Measurements from ENCODE around the gene TDRD9.

TDRD9 gene

DNA sequence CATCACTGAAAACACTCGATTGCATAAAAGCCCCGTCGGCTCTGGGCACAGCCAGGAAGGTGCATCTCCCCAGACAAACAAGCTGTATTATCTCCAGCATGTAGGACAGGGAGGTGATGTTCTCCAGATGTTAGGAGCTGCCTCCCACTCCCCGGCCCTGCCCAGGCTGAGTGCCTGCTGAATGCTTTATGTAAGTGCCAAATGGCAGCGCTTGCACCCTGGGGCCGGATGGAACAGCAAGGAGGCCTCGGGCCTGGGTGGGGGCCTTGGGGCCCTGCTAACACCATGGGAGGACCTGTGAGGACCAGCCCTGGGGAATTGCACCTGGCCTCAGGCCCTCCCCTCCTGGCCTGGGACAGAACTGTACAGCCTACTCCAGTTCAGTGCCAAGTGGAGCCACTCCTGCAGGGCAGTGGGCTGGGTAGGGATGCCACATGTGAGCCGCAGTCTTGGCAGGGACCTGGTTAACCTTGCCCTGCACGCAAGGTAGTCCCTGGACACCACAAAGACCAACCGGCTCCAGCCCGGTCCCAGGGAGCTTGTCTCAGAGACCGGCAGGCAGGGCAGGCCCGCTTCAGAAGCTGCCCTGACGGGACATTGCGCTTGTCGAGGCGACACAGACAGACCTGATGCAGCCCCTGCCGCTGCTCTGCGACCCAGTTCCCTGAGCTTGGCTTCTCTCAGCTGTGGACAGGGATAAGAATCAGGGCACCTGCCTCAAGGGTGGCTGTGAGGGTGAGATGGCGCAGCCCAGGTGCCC, 45.6 kb upstream of the TDRD9 start:
- TF ChIP-seq, protein P1, sequence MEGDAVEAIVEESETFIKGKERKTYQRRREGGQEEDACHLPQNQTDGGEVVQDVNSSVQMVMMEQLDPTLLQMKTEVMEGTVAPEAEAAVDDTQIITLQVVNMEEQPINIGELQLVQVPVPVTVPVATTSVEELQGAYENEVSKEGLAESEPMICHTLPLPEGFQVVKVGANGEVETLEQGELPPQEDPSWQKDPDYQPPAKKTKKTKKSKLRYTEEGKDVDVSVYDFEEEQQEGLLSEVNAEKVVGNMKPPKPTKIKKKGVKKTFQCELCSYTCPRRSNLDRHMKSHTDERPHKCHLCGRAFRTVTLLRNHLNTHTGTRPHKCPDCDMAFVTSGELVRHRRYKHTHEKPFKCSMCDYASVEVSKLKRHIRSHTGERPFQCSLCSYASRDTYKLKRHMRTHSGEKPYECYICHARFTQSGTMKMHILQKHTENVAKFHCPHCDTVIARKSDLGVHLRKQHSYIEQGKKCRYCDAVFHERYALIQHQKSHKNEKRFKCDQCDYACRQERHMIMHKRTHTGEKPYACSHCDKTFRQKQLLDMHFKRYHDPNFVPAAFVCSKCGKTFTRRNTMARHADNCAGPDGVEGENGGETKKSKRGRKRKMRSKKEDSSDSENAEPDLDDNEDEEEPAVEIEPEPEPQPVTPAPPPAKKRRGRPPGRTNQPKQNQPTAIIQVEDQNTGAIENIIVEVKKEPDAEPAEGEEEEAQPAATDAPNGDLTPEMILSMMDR (IDR thresholded peaks at IDR 0.05), result no peak
- Histone ChIP-seq H3K4me3 (no peak overlapping the region), H3K27ac (no peak overlapping the region)
- peak; percentile 62 for DNase-seq (ENCODE audit: low spot score)

DNA sequence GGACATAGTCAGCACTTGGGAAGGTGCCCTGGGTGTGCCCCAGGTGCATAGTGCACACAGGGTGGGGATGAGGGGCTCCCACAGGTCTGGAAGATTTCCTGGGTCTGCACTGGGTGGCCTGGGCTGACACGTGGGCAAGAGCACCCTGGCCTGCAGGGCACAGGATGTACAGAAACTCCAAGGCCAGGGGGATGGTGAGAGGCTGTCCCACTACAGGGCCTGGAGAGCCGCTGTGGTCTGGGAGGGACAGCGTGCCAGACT, 45.1 kb upstream of the TDRD9 start:
- H3K27ac ChIP-seq, result no peak overlapping the region
- H3K4me3 ChIP-seq, result no peak overlapping the region
- TF ChIP-seq, protein P1 (IDR thresholded peaks at IDR 0.05), result no peak
- no peak for DNase-seq (ENCODE audit: low spot score)

DNA sequence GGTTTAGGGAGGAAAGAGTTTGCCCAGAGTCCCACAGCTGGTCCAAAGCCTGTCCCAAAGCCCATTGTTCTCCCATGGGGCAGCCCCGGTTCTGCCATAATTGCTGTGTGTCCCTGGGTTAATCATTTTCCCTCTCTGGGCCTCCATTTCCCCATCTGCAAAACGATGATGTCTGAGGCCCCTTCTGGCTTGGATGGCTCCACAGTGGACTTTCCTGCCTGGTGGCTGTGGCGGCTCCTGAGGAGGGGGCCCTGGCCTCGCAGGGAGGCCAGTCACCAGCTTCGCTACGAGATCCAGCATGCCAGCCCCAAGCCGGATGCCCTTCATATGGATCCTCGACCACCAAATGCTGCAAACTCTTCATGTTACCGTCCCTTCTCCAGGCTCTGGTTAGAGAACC, 43.4 kb upstream of the TDRD9 start:
- TF ChIP-seq, protein P1 (IDR thresholded peaks at IDR 0.05), result no peak
- H3K4me3 ChIP-seq, result no peak overlapping the region

DNA sequence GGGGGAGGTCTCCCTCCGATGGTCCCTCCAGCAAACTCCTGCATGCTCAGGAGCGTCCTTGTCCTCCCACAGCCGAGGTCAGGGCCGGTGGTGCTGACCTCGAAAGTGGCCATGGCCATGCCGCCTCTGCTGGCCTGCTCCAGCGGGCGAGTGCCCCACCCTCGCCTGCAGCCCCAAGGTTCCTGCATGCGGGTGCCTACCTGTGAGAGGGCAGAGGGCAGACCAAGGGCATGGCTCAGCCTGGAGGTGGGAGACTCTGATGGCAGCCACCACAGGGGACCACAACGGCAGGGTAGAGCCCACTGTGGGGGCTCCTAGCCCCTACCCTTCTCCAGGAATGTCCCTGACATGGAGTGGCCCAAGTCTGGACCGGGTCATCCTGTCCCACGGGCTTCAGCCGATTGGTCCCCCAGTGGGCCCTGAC, 42.7 kb upstream of the TDRD9 start:
- Histone ChIP-seq H3K4me3 (no peak overlapping the region), H3K27ac (no peak overlapping the region)
- TF ChIP-seq, protein P1 (IDR thresholded peaks at IDR 0.05), result no peak
- DNase-seq (ENCODE audit: low spot score), result peak; percentile 53

More for the DNA sequence above, 43.4 kb upstream of the TDRD9 start:
- no peak for DNase-seq (ENCODE audit: low spot score)
- no peak overlapping the region for H3K27ac ChIP-seq

DNA sequence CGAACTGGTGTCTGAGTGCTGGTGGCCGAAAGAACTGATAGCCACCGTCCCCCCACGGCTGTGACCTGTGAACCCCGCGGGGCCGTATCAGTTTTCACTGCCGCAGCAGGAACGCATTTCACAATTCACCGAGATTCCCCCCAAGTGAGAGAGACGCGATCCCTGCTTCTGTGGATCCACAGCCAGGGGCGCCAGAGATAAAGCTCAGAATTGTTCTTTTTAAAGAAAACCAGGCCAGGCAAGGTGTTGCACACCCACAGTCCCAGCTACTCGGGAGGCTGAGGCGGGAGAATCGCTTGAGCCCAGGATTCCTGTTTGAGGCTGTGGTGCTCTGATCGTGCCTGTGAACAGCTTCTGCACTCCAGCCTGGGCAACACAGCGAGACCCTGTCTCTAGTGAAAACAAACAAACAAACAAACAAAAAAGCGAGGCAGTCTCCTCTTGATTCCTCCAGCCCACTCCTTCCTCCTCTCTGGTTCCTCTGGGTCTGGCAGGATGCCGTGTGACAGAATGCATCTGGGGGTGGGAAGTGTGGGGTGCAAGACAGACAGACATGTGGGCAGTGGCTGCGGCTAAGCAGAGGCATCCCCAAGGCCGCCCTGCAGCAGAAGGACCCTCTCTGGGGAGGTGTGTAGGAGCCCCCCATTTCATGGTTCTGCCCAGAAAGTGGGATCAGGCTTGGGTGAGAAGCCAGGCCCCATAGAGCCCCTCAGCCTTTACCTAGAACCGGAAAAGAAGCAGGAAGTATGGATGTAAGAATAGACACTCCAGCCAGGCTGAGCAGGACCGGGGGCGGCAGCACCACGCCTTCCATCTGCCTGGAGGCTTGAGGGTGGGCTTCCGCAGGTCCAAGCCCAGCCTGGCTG, 41.7 kb upstream of the TDRD9 start:
- DNase-seq (ENCODE audit: low spot score), result peak; percentile 64
- Histone ChIP-seq H3K27ac (no peak overlapping the region), H3K4me3 (no peak overlapping the region)
- TF ChIP-seq, protein P1 (IDR thresholded peaks at IDR 0.05), result no peak

DNA sequence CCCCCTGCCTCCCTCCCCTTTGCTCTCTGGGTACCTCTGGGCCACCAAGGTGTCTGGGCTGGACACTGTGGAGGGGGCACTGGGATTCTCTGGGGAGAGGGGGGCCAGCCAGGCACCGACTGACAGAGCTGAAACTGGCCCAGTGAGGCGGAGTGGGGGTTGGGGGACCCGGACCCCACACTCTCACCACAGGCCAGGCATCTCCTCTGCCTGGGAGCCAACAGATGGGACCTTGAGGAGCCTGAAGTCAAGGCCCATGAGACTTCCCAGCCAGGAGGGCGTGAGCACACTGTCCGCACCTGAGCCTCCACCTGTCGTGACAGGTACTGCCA, 41.1 kb upstream of the TDRD9 start:
- DNase-seq (ENCODE audit: low spot score), result peak; percentile 65
- H3K4me3 ChIP-seq, result no peak overlapping the region
- TF ChIP-seq, protein P1 (IDR thresholded peaks at IDR 0.05), result no peak
- no peak overlapping the region for H3K27ac ChIP-seq
